HG03039 (cell line): Measurements from ENCODE around the gene OR2T1.
"Not testable (repeated sequence)": the region's sequence is repeated elsewhere in the genome, so short reads cannot be mapped to it uniquely, and the experiment has no call there.

Source experiments
- ATAC-seq: cut with Tn5 transposase; IDR thresholded peaks from one replicate; pipeline ENCODE4 v1.9.1; 2021; ENCODE audit warnings: mild to moderate bottlenecking, moderate library complexity; ENCODE audit not compliant: unreplicated experiment

Gene OR2T1, protein sequence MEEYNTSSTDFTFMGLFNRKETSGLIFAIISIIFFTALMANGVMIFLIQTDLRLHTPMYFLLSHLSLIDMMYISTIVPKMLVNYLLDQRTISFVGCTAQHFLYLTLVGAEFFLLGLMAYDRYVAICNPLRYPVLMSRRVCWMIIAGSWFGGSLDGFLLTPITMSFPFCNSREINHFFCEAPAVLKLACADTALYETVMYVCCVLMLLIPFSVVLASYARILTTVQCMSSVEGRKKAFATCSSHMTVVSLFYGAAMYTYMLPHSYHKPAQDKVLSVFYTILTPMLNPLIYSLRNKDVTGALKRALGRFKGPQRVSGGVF

DNA sequence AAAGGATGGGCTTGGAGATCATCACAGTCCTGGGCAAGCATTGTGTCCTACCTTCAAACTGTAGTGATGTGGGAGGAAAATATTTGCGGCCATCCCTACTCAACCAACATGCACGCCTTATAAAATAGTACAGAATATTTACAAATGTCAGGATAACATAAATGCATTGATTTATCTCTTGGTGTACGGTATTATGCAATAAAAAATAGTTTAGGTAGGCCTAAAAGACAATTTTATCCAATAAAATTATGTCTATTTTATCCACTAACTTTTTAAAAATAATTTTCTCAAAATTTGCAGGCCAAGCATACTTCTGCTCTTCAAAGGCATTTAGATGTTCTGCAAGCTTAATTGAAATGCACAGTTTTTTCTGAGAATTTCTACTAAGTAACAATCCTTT lies at the start of gene OR2T1:
TSS of gene OR2T1 (plus strand) at position 301 of the 400 bp plus-strand sequence. CDS start 3,100 bp downstream, outside the sequence.
- no peak for ATAC-seq

DNA sequence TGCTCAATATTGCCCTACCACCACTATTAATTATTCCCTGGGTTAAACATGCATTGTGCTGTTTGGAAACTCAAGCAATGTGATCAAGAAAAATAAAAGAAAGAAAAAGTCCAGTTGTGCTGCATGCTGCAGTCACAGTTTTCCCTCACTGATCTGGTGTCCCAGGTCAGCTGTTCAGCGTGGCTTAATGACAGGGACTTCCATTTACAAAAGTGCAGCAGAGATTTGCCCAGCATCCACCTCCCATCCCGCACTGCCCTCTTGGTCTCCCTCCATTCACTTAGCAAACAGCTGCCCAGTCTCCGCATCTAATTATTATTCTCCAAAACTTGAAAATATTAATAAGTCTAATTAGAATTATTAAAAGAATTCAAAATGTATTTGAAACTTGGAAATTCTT lies 43.4 kb upstream of the OR2T1 start:
- no peak for ATAC-seq

GRCh38 chr1:248361121-248361715 lies 41.6 kb upstream of the OR2T1 start, which contains the start of gene OR2T4:
Gene OR2T4 (plus strand): TSS chr1:248361665. CDS start chr1:248361665, 0 bp downstream.
- no peak for ATAC-seq

DNA sequence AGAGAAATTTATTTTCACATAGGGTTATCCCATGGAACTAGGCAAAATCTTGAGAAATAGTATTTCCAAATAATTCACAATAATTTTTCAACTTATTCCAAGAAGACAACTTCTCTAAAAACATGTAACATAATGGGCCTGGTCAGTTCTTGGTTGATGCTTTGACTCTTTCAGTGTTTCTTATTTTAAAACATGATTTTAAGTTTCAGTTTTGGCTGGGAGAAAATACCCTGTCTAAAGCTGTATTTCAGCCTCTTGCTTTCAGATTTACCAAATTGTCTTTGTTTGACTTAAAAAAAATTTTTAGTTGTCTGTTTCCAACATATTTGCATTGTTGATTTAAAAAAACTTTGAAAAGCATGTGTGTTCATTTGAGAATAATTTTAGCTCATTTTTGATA lies 36.2 kb upstream of the OR2T1 start:
- ATAC-seq, result no peak

- no peak for ATAC-seq
Measured at GRCh38 chr1:248372394-248372793, 30.5 kb upstream of the OR2T1 start.

- no peak for ATAC-seq
Measured at GRCh38 chr1:248373761-248374160, 29.1 kb upstream of the OR2T1 start.

GRCh38 chr1:248375446-248375845 lies 27.4 kb upstream of the OR2T1 start, which contains the start of gene OR2T6:
Gene OR2T6 (plus strand): TSS chr1:248375746. CDS start chr1:248387609, 11,863 bp downstream.
- no peak for ATAC-seq

DNA sequence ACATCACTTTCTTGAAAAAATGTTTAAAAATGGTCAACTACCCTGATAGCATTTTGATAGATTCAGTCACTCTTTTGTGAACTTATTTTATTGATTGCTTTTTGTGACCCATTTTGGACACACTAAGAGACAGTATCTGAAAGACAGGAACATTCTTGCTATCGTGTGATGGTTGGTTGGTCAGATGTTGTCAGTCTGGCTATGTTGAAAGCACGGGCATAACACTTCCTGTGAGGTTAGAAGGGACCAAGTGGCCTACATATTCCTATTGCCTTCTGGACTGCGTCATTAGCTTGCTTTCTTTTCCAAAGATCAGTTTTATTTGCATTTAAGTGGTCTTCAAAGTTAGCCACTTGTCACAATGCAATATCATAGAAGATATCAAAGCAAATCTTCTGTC lies 25.9 kb upstream of the OR2T1 start:
- ATAC-seq, result no peak

DNA sequence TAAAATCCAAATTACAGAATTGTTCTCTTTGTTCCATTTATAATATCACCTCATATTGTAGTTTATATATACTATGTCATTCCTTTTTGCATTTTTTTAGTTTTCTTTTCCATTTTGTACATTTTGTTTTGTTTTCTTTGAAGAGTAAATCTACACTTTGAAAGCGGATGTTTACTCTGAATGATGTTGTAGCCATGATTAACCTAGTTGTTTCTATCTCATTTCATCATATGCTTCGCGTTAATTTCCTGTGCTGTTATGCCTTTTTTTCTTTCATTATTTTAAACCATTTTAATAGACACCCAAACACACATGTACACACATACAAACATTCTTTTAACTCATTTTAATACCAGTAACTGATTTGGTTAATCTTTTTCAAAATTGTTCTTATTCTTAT lies 22.0 kb upstream of the OR2T1 start:
- no peak for ATAC-seq

- ATAC-seq, result no peak
Measured at GRCh38 chr1:248388426-248388825, 14.4 kb upstream of the OR2T1 start.

GRCh38 chr1:248393050-248393449 lies 9.8 kb upstream of the OR2T1 start:
- no peak for ATAC-seq

GRCh38 chr1:248404024-248404423 lies 1.2 kb downstream of the OR2T1 start:
- no peak for ATAC-seq

DNA sequence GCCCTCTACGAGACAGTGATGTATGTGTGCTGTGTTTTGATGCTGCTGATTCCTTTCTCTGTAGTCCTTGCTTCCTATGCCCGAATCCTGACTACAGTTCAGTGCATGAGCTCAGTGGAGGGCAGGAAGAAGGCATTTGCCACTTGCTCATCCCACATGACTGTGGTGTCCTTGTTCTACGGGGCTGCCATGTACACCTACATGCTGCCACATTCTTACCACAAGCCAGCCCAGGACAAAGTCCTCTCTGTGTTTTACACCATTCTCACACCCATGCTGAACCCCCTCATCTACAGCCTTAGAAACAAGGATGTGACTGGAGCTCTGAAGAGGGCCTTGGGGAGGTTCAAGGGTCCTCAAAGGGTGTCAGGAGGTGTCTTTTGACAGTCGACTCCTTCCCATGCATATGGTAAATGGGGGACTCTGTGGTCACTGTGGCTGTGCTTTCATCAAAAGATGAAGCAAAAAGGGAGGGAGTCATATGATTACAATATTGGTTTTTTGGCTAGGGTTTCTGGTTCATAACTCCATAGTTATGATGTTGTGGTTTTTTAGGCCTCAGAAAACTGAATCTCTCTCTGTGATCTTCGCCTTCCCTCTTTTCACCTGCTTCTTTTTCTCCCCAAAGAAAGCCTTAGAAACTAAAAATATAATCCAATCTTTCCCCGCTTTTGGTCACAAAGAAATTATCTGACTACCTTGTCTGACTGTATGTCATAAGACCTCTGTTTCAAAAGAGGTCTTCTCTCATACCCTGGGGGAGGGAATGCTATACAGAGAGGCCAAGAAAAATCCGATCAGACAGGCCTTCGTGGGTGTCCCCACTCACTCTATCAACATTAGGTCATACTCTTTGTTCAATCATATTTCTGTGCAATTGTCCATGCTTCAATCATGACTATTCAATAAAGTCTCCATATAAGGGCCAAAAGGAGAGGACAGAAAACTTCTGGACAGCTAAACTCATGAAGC lies 4.2 kb downstream of the OR2T1 start:
- ATAC-seq, result peak; percentile 49

DNA sequence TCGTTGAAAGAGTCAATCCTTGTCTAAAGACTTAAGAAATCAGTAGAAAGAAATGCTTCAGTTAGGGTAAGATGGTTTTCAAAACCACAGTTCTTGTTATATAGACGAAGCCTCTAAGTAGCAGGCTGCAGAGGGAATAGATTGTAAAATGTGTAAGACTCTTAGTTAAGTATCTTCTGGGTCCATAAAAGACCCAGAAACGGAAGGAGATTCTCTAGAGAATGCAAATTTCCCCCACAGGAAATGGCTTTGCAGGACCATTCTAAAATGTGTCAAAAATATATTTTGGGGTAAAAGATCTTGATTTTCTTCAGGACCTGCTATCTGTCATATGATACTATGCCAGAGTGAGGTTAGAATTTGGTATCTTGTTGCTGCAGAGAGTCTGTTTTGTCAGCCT lies 13.4 kb downstream of the OR2T1 start:
- no peak for ATAC-seq

DNA sequence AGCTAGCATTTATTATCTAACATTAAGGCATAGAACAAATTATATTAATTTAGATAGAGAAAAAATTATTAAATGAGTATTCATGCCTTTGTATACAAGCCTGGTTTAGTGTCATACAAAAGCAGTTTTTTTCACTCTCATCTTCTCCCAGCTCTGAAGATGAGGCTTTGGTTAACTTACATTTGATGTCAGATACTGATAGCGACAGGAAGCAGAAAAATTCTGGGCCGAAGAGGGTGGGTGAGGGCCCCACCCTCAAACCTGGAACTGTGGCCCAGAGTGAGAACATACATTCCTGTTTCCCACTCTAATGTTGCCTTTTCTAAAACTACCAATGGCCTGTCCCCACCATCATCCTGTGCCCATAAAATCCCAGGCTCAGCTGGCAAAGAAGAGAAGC lies 15.0 kb downstream of the OR2T1 start:
- no peak for ATAC-seq

- no peak for ATAC-seq
Measured at GRCh38 chr1:248421384-248421783, 18.5 kb downstream of the OR2T1 start.

DNA sequence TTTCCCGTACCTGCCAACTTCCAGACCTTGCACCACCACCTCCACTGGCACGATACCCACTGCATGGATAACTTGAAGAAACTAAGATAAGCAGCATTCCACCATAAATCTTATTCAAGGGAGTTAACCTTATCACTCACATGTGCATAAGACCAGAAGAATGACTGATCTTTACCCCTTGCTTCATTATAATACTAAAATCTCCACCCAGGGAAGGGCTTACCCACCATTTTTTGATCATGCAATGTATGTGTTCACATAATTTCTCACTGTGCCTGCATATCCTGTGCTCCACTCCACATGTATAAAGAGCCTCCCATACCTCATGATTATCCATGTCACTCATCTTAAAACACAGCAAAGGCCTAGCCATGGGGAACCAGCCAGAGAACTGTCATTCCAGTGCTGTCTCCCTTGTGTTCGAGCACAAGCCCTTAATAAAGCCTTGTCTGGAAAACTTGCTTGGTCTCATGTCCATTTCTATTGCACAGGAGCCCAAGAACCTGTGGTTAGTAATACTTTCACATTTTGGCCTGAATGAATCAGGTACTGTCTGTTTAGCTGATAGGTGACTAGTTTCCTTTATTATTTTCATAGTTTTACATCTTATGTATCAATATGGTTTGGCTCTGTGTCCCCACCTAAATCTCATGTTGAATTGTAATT lies 24.8 kb downstream of the OR2T1 start:
- peak; percentile 41 for ATAC-seq

DNA sequence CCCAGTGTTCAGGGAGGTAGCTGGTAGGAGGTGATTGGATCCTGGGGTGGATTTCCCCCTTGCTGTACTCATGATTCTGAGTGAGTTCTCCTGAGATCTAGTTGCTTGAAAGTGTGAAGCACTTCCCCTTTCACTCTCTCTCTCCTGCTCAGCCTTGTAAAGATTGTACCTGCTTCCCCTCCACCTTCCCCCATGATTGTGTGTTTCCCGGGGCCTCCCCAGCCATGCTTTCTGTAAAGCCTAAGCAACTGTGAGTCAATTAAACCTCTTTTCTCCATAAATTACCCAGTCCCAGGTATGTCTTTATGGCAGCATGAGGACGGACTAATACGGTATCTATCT lies 25.3 kb downstream of the OR2T1 start:
- ATAC-seq, result peak; percentile 92

DNA sequence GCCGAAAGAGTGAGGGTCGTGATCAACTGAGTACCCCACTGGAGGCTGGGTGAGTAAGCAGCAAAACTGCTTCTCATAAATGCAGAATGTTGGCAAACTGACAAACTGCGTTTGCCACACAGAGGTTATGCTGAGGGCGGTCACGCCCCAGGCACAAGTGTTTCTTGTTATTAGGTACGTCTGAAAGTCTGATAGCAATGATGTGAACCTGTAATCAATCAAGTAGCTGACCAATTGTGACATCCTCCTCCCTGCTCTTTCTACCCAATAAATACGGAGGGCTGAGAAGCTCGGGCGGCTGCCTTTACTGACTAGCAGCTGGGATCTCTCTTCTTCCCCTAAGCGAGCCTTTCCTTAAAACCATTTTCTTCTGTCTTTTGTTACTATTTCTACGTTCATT lies 28.8 kb downstream of the OR2T1 start:
- ATAC-seq, result not testable (repeated sequence)

DNA sequence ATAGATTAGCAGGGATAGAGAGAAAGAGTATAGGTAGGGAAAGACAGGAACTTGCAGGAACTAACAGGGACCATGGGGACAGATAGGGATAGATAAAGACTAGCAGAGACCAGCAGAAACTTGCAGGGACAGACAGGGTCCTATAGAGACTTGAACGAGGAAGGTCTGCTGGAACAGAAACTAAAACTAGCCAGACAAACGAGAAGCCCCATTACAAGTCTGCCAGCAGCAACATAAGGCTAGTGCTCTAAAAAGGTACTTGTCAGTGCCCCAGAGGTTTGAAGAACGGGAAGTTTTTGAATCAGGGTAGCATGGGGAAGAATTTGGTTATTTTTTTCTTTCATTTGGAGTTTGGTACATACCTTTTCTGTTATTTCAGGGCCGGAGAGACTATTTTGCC lies 29.4 kb downstream of the OR2T1 start:
- not testable (repeated sequence) for ATAC-seq
